Stimulated activated naive CD8-positive, alpha-beta T cell treated with anti-CD3 and anti-CD28 coated beads, Interleukin-15, Interleukin-2, amounts not matched to agents 100 U/mL and 50 U/mL, for 24 hours (primary cell): ENCODE measurements around the gene UTP18.
"Not testable (repeated sequence)": the region's sequence is repeated elsewhere in the genome, so short reads cannot be mapped to it uniquely, and the experiment has no call there.

ENCODE experiments used
- ATAC-seq: fragments of 150-1000 bp; cut with Tn5 transposase; one replicate; pipeline ENCODE4 v1.10.0; 2021
- DNase-seq: peaks from one replicate; pipeline ENCODE4 v3.0.0; 2021

Gene UTP18

GRCh38 chr17:51258756-51259563 lies 1.4 kb upstream of the UTP18 start:
- no peak for ATAC-seq
- peak; percentile 35 for DNase-seq

- DNase-seq = peak; percentile 95
- peak; percentile 91 for ATAC-seq
Observed at GRCh38 chr17:51259564-51260236, 646 bp upstream of the UTP18 start, which contains the start of gene MBTD1. TSS of gene MBTD1 (minus strand) at chr17:51260049. CDS start at chr17:51225161, 34,888 bp downstream.

GRCh38 chr17:51261024-51261963 lies 948 bp downstream of the UTP18 start:
- no peak for DNase-seq
- ATAC-seq = no peak

- DNase-seq (no peak), ATAC-seq (no peak)
Observed at GRCh38 chr17:51263006-51263405, 2.7 kb downstream of the UTP18 start.

GRCh38 chr17:51264466-51264865 lies 4.1 kb downstream of the UTP18 start:
- ATAC-seq, DNase-seq: not testable (repeated sequence)

- ATAC-seq (no peak), DNase-seq (no peak)
Observed at GRCh38 chr17:51269991-51270390, 9.6 kb downstream of the UTP18 start.

- ATAC-seq (no peak), DNase-seq (no peak)
Observed at GRCh38 chr17:51270636-51271035, 10.3 kb downstream of the UTP18 start.

GRCh38 chr17:51272812-51273211 lies 12.5 kb downstream of the UTP18 start:
- no peak for ATAC-seq
- DNase-seq = no peak

- no peak for DNase-seq
- ATAC-seq = no peak
Observed at GRCh38 chr17:51275381-51275780, 15.0 kb downstream of the UTP18 start.

- ATAC-seq (peak; percentile 59), DNase-seq (no peak)
Observed at GRCh38 chr17:51279183-51279582, 18.8 kb downstream of the UTP18 start.

GRCh38 chr17:51287412-51287811 lies 27.1 kb downstream of the UTP18 start:
- ATAC-seq = no peak
- DNase-seq = no peak

GRCh38 chr17:51289696-51290111 lies 29.4 kb downstream of the UTP18 start:
- no peak for DNase-seq
- ATAC-seq = no peak

GRCh38 chr17:51294338-51294737 lies 34.0 kb downstream of the UTP18 start:
- not testable (repeated sequence) for DNase-seq, ATAC-seq

- no peak for ATAC-seq
- no peak for DNase-seq
Observed at GRCh38 chr17:51298508-51299371, 38.4 kb downstream of the UTP18 start.

GRCh38 chr17:51299859-51300258 lies 39.5 kb downstream of the UTP18 start:
- ATAC-seq = no peak
- no peak for DNase-seq

GRCh38 chr17:51305182-51305581 lies 44.8 kb downstream of the UTP18 start:
- ATAC-seq = no peak
- no peak for DNase-seq

GRCh38 chr17:51312003-51312402 lies 51.7 kb downstream of the UTP18 start:
- ATAC-seq, DNase-seq: not testable (repeated sequence)

GRCh38 chr17:51319186-51319585 lies 58.8 kb downstream of the UTP18 start:
- ATAC-seq = no peak

GRCh38 chr17:51322390-51323029 lies 62.2 kb downstream of the UTP18 start:
- DNase-seq (no peak), ATAC-seq (no peak)

More at GRCh38 chr17:51319186-51319585, 58.8 kb downstream of the UTP18 start:
- DNase-seq = no peak

GRCh38 chr17:51325471-51325870 lies 65.1 kb downstream of the UTP18 start:
- ATAC-seq = no peak
- DNase-seq = no peak
